HG03159 (cell line): Measurements from ENCODE around the gene CEMIP.

ENCODE experiments used
- ATAC-seq: cut with Tn5 transposase; IDR thresholded peaks from one replicate; pipeline ENCODE4 v1.9.1; 2021; ENCODE audit warnings: mild to moderate bottlenecking, moderate library complexity; ENCODE audit not compliant: unreplicated experiment

CEMIP gene

DNA sequence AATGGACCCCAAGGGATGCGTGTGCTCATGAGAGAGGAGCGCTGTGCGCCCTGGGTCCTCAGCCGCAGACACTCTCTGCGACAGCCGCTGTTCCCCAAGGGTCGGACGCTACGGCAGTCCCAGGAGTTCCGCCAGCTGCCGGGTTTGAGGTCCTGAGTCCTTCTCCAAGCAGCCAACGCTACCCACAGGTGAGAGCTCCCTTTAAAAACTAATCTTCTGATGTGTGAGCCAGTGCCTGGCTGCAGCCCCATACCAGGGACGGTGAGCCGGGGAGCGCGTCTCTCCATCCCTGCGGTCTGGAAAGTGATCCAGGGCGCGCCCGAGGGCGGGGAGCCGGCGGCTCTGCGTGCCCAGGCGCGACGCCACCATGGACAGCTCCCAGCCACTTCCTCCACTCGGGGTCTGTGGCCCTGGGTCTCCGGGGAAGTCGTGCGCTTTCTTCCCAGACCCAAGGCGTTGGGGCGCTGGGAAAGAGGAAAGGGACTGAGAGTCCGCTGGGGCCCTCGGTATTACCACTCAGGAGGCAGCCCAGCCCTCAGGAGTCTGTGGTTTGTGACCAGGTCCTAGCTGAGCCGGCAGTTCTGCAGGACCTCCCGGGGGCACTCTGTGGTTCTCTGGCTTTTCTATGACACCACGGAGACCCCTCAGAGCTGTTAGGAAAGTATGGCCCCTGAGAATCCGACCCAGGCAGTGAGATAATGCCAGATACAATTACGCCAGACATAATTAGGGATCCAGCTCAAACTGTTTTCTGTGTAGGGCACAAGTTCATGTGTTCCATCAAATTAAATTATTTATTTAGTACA is 1.4 kb downstream of the CEMIP start:
- no peak for ATAC-seq

DNA sequence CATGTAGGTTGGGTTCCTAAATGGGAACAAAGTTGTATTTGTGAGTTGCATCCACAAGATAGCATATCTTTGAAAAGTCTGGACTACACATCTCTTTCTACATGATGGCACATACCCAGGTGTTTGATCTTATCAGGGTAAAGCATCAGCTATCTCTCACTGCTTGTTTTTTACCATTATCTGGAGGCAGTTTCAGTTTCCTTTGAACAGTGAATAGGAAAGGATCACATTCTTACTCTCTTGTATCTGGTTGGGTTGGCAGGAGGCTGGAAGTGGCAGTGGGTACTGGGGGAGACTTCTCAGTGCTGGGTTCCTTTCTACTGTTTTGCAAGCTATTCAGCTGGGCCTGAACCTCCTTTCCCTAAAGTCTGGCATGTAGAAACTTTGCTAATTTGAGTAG is 4.1 kb downstream of the CEMIP start:
- ATAC-seq: no peak

DNA sequence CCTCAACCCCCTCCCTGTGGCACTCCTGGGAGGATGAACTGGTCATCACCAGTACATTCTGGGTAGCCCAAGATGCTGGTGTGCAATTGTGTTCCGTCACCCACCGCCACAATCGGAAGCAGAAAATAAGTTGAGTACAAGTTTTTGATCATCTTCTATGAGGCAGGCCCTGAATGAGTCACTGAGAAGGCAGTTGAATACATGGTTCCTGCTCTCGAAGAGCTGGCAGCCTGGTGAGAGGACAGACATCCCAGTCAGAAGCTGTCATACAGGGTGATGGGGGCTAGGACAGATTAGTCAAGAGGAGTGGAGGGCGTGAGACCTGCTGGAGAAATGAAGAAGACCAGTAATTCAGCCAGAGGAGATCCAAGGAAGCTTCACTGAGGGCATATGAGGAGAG is 6.2 kb downstream of the CEMIP start:
- ATAC-seq: no peak

DNA sequence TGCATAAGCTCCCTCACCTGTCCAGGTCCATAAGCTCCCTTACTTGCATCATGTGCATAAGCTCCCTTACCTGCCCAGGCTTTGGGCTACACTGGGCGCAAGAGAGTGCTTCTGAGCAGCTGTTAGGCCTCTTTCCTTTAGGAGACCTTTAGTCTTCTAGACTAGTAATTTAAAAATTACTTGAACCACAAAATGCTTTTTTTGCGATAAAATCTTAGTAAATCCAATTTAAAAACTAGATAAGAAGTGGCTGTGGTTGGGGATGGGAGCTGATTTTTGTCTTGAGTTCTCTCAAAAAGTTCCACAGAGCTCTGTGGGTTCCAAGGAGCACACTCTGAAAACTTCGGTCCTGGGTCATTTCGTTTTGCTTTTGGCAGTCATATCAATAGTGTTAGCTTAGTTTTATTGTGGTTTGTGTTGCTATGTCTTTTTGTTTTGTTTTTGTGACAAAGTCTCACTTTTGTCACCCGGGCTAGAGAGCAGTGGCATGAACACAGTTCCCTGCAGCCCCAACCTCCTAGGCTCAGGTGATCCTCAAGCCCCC is 6.7 kb downstream of the CEMIP start:
- no peak for ATAC-seq

DNA sequence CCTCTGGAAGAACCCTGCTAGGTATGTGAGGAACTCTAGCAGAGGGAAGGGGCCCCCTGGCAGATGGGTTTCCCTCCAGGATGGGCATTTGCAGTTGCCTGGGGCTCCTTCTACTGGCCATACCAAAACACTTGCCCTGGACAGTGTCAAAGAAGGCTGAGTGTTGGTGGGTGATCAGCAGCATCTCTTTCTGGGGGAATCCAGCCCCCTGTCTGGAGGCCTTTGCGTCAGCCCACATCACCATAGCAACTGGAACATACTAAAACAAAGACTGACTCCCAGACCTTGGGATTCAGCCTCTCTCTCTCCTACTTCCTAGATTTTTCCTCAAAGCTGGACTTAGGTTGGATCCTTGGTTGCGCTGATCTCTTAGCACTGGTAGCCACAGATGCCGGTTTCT is 8.1 kb downstream of the CEMIP start:
- no peak for ATAC-seq

DNA sequence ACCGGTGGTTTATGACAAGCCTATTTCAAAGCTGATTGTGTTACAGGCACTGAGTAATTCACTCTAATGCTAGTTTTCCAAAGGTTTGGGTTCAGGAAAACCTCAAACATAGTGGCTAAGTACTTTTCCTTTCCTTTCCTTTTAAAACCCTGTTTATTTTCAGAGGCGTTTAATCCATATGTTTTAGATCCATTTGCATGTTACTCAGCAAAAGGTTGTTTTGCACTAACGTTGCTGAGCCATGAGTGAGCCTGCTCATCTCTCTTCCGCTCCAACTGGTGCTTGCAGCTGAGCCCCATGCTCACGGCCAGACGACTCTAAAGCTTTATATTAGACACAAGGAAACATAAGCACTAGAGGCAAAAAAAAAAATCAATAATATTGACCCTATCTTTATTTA is 9.4 kb downstream of the CEMIP start:
- ATAC-seq: no peak

DNA sequence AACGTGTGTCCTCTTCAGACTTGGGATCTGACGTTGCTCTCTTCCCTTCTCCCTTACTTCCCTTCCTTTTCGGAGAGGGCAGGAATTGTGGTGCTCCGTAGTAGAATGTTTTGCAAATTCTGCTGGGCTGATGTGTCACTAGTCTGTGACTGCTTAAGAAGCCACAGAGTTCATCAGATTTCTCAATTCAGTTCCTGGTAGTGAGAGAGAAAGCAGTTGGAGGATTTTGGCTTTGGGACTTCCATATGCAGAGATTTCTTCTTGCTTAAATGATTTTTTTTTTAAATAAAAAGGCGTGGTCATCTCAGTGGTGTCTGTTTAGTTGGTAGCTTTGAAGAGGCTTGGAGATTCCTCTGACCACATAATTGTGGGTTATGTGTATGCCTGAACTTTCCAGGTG is 10.1 kb downstream of the CEMIP start:
- no peak for ATAC-seq

DNA sequence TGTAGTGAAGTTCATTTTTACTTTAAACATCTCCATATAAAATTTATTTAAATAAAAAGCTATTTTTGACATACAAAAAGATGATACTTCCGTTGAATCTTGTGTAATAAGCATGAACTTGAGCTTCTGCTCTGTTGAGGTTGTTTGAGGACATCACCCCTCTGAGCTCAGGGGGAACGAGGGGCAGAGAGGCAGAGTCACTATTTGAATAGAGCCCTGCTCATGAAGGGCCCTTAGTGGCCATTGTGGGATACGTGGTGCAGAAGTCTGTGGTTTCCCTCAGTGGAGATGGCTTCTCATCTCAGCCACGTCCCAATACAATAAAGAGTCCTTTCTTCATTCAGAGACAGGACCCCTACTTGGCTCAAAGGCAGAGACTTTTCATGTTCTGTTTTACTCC is 10.6 kb downstream of the CEMIP start:
- ATAC-seq: no peak

DNA sequence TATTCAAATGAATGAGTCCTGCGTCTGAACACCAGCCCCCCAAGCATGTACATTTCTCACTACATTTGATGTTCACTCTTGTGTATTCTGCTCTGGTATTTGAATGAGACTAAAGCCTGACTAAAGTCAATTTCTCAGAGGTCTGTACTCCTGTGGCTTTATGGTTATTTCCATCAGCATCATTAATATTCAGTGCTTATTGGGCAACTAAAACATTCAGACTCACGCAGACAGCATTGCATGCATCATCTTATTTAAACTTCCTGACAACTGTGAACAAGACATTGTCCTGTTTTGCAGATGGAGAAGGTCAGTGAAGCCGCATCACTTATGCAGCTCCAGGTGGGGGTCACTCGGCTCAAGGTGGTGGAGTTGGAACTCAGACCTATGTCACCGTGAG is 11.1 kb downstream of the CEMIP start:
- ATAC-seq: no peak

DNA sequence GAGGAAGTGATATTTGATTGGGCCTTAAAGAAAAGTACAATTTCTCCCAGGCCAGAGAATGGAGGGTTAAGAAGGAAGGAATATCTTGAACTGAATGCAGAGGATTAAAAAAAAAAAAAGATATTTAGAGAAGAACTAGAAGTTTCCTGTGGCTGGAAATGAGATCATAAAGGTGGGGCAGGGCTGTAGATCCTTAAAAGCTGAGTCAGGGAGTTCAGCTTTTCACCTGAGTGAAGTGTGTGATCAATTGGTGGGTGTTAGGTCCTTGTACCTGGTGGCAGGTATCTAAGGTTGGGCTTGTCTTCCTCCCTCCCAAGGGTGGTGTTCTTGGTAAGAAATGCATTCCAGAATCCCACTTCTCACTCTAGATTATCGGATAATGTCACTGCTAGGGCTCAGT is 11.8 kb downstream of the CEMIP start:
- no peak for ATAC-seq

DNA sequence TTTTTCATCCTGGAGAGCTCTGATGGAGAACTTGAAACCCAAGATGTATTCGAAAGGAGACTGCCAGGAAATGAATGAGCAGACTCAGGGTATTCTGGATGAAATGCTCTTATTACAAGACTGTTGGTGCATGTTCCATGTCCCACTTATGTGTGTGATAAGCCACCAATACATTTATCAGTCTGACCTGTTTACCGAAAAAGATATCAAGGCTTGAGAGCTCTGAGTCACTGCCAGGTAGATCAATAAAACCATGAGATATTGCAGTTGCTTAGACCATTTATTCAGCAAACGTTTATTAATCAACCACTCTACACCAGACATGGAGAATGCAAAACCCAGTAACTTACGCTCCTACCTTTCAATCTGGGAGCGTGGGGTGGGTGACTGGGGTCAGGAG is 17.2 kb downstream of the CEMIP start:
- no peak for ATAC-seq

DNA sequence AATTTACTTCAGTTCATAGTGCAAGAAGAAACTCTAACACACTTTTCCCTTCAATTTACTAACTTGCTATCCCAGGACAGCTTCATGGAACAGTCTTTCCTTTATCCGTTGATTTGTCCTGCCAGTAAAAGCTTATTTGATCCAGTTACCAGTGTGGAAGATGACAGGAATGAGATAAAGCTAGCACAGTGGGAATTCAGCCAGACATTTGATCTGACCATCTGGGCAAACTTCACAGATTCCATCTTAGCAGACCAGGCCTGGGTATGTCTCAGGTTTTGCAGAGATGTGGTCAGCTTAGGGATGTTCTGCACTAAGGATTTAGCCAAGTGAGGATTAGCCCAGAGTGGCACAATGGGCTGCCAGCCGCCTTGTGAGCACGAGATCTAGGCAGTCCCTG is 19.7 kb downstream of the CEMIP start:
- ATAC-seq: no peak

DNA sequence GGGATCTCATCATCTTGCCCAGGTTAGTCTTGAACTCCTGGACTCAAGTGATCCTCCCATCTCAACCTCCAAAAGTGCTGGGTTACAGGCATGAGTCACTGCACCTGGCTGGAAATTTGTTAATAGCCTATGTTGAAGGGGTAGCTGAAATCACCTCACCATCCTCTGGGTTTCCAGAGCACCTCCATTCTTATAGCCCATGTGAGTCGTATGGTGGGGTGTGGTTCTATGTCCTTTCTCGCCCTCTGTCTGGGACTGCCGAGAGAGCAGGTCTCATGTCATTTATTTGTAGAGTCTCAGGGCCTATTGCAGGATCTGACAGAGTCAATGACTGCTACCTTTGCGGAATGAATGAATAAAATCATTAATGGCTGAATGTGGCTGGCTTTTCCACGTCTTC is 20.9 kb downstream of the CEMIP start:
- no peak for ATAC-seq

DNA sequence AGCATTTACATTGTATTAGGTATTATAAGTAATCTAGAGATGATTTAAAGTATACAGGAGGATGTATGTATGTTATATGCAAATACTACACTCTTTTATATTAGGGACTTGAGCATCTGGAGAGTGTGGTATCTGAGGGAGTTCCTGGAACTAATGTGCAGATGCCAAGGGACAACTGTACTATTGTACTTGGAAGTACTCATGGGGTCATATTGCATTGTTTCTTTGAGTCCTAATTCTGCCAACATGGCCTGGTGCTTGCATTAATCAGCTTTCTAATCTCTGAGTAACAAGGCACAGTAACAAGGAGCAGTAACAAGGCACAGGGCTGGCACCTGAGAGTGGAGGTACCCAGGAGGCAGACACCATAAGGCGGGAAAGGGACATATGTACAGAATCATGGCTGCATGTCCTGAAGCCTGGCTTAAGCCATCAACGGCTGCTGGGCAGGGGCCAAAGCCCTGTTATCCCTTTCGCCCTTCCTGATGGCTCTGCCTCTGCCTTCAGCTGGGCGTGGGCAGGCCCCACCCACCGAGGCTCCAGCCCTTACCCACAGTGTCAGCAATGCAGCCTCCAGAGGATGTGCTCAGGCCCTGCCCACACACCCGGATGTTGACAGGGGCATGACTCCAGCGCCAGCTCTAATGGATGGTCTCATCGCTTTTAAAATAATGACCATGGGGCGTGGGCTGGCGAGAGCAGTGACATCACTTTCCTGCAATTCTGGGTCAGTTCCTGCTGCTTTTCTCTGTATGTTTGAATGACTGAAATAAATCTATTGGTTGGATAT is 22.9 kb downstream of the CEMIP start:
- no peak for ATAC-seq

DNA sequence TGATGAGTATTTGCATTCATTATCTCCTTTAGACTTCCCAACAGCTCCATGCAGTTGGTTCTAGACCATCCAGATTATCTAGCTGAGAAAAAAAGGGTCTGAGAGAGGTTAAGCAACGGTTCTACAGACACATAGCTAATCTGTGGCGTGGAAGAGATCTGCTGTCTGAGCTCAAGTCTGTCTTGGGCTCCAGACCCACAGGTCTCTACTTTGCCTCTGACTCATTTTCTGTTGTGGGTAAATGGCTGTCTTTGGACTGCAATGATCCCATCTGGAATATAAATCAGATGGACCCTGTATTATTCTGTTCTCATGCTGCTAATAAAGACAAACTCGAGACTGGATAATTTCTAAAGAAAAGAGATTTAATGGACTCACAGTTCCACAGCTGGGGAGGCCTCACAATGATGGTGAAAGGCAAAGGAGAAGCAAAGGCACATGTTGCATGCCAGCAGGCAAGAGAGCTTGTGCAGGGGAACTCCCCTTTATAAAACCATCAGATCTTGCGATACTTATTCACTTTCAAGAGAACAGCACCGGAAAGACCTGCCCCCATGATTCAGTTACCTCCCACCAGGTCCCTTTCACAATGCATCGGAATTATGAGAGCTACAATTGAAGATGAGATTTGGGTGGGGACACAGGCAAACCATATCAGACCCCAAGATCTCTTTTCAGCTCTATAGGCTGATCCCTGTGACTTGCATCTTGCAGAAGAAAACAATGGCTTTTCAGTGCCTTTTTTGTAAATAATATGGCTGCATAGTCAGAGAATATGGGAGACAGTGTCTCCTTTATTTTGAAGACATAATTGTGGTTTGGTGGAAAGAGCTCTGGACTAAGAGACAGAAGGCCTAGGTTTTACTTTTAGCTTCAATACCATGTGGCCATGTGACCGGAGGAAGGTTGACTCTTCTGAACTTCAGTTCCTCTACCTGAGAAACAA is 24.7 kb downstream of the CEMIP start:
- ATAC-seq: no peak

DNA sequence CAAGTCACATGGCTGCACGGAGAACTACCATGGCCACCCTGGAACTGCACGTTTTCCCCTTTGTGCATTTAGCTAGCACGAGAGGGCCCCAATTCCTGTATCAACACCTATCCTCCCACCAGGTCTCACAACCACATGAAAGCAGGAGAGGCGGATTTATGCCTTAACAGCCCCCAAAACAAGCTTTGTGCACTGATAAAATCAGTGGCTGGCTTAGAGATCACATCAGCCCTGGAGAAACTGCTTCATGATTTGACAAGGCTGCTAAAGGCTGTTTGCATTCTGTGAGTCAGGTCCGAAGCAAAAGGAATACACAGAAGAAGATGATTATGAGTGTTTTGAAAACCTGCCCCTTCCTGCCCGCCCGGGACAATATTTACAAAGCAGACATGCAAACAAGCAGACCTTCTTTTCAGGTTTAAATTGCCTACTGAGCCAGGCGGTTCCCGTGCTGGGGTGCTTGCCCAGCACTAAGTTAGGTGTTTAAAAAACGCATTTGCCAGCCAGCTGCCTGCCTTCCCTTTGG is 25.9 kb downstream of the CEMIP start:
- ATAC-seq: no peak

DNA sequence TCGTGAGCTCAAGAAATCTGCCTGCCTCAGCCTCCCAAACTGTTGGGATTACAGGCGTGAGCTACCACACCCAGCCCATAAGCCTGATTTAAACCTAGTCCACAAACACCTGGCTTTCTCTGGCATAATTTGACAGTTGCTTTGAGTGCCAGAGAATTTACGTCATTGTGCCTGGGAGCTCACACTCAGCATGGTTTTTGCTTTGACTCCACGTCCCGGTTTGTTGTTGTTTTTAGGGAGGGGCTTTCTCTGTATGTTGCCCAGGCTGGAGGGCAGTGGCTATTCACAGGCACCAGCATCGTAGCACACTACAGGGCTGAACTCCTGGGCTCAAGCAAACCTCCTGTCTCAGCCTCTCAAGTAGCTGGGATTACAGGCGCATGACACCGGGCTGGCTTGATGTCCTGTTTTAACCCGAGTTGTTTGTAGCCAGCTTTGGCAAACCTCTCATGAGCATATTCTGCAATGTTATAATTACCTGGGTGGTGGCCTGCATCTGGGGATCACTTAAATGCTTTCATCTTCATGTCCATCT is 32.7 kb downstream of the CEMIP start:
- ATAC-seq: no peak

DNA sequence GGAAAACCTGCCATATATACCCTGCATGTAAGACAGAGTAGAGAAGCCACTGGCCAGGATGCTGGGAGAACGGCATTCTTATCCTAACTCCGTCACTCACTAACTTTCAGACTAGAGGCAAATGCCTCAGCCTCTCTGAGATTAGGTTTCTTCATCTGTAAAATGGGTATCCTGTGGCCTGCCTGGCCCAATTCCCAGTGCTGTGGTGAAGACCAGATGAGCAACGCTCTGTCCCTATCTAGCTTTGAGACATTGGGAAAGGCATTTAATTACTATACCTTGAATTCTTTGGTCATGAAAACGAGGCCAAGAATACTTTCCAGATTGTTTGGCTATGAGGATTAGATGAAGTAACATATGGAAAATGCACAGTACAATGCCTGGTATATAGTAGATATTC is 35.9 kb downstream of the CEMIP start:
- ATAC-seq: no peak

DNA sequence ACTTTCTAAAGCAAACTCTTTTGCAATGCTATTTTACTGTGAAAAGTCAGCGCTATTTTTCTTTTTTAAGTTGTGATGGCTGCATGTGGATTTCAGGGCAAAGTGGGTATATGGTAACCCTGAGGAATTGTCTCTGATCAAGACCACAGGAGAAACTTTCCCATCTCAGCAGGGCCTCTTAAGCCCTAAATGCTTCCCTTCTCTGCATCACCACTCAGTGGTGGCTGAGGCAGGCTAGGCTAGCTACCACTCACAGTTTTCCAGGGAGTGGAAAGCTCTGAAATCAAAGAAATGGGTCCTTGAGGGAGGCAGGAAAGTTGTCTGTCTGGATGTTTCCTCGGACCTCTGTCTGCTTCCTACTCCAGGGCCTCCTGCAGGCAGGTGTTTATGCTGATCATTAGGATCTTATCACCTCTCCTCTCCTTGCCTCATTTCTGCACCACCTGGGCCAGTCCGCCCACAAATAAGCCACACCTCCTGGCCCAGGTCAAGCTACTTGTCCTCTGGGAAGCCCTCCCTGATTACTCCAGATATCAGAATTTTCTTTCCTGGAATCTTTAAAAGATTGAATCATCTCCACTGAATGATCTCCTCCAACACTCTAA is 37.0 kb downstream of the CEMIP start:
- no peak for ATAC-seq

DNA sequence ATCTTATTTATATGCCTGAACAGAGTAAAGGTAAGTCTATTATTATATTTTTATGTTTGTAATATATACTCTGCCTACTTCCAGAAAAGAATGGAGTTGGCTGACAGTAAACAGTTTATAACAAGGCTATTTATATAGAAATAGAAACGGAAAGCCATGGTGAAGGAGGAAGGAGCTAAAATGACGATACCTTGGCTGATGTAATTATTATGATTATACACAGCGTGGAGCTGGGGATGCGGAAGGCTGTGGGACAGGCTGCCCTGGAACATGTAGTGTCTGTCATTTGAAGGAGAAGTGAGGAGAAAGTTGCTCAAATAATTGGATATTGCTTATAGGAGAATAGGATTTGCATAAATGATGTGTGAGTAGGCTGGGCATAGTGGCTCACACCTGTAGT is 37.8 kb downstream of the CEMIP start:
- ATAC-seq: no peak
